Fibroblast of lung (primary cell): ENCODE measurements around the gene IFT122. TPM values are rescaled to one million over a fixed set of nuclear protein-coding genes. Genes with fewer than 3 reads are reported as not detected.

Experiments used
- DNase-seq, 2 donors: peaks; one replicate each; pipeline versions ENCODE4 v3.0.0 to v3.0.0-alpha.2; 2010; ENCODE audit warnings: low read depth in 2 of 2
- H2AFZ ChIP-seq: 2 replicates; pipeline ENCODE4 v1.5.1; 2012; ENCODE audit warnings: low read length, control low read depth, inconsistent platforms
- H3K27ac ChIP-seq: 2 replicates; pipeline ENCODE4 v1.5.1; 2011; ENCODE audit warnings: low read length, control low read depth; ENCODE audit not compliant: insufficient read depth
- H3K27me3 ChIP-seq: 2 replicates; pipeline ENCODE4 v1.5.1; 2011; ENCODE audit warnings: mild to moderate bottlenecking, low read length; ENCODE audit not compliant: control insufficient read depth, insufficient read depth
- H3K36me3 ChIP-seq: 2 replicates; pipeline ENCODE4 v1.5.1; 2011; ENCODE audit warnings: low read length; ENCODE audit not compliant: control insufficient read depth, insufficient read depth
- H3K4me1 ChIP-seq: 2 replicates; pipeline ENCODE4 v1.5.1; 2011; ENCODE audit warnings: low read length; ENCODE audit not compliant: control insufficient read depth, insufficient read depth; ENCODE audit errors: extremely low read depth
- H3K4me2 ChIP-seq: 2 replicates; pipeline ENCODE4 v1.5.1; 2011; ENCODE audit warnings: low read length, control low read depth; ENCODE audit not compliant: insufficient read depth; ENCODE audit errors: extremely low read depth
- H3K4me3 ChIP-seq, 4 experiments: fragments of 200-600 bp in 1 of 4; sonication (generic) in 1 of 4; replicated peaks in 1 of 4; 2 replicates each; pipeline ENCODE4 v1.5.1; 2011 to 2016; ENCODE audit warnings: low read length in 4 of 4, low read depth in 3 of 4, mild to moderate bottlenecking in 3 of 4, control low read depth in 2 of 4, inconsistent platforms in 1 of 4, mixed read lengths in 1 of 4; ENCODE audit not compliant: insufficient read depth in 1 of 4; ENCODE audit errors: control extremely low read depth in 1 of 4
- H3K79me2 ChIP-seq: 2 replicates; pipeline ENCODE4 v1.5.1; 2012; ENCODE audit warnings: mild to moderate bottlenecking, low read length, inconsistent platforms; ENCODE audit not compliant: control insufficient read depth, insufficient read depth
- H3K9ac ChIP-seq: 2 replicates; pipeline ENCODE4 v1.5.1; 2011; ENCODE audit warnings: mild to moderate bottlenecking, low read length, control low read depth; ENCODE audit not compliant: insufficient read depth
- H3K9me3 ChIP-seq: 2 replicates; pipeline ENCODE4 v1.5.1; 2012; ENCODE audit warnings: low read depth, low read length; ENCODE audit not compliant: control insufficient read depth, insufficient read depth
- H4K20me1 ChIP-seq: 2 replicates; pipeline ENCODE4 v1.5.1; 2011; ENCODE audit warnings: low read length; ENCODE audit not compliant: control insufficient read depth, insufficient read depth; ENCODE audit errors: extremely low read depth
- CTCF ChIP-seq, 2 donors: IDR thresholded peaks in 1 of 2; conservative IDR thresholded peaks in 1 of 2; 1 replicate in 1 of 2; 2 replicates in 1 of 2; pipeline ENCODE4 v1.5.1; 2011 to 2012; ENCODE audit warnings: low read length in 2 of 2, control low read depth in 1 of 2, inconsistent platforms in 1 of 2, low read depth in 1 of 2, mild to moderate bottlenecking in 1 of 2
- EZH2 ChIP-seq: IDR thresholded peaks from 2 replicates; pipeline ENCODE4 v1.5.1; 2012; ENCODE audit warnings: low read length, control low read depth, mild to moderate bottlenecking; ENCODE audit errors: missing control alignments
- polyA plus RNA-seq, 2 donors: library from polyadenylated mRNA; depleted of rRNA in 1 of 2; stranded (reverse) in 1 of 2; unstranded in 1 of 2; fragments of >200 nt; gene quantifications; 2 replicates each; pipeline ENCODE4 v1.2.1, GENCODE V29; 2011 to 2012; ENCODE audit warnings: missing spikeins in 1 of 2
- total RNA-seq: library from RNA; depleted of rRNA; stranded (reverse); fragments of >200 nt; gene quantifications from 2 replicates; pipeline ENCODE4 v1.2.1, GENCODE V29; 2014

Gene IFT122
- total and polyA plus RNA-seq, 2 donors (not counting 1 experiment from before 2014, with no cell fraction given), result 13.2 to 27.2 TPM

- H3K9ac ChIP-seq, result no peak overlapping the region
- no peak overlapping the region for H2AFZ ChIP-seq
- DNase-seq, result no peak
- no peaks in the 10 kb centered on the region for H3K27me3 ChIP-seq
- H3K27ac ChIP-seq, result peak overlapping the region; percentile 70
- H3K4me1 ChIP-seq, result peaks cover 46% of the 10 kb centered on the region
- H3K4me3 ChIP-seq, result peak overlapping the region; percentile 24 to 44 (median 30)
- no peaks in the 10 kb centered on the region for H3K9me3 ChIP-seq
- H3K36me3 ChIP-seq, result peaks cover 34% of the 10 kb centered on the region
- TF ChIP-seq CTCF (conservative IDR thresholded peaks at IDR 0.05 in 1 of 2, IDR thresholded peaks at IDR 0.05 in 1 of 2; ENCODE audit: low read depth in 1 of 2, low read length in 2 of 2), result no peak
- no peak for TF ChIP-seq EZH2
- H3K79me2 ChIP-seq, result peaks cover 9% of the 10 kb centered on the region
- no peaks in the 10 kb centered on the region for H4K20me1 ChIP-seq
- peak overlapping the region; percentile 66 for H3K4me2 ChIP-seq
Observed at GRCh38 chr3:129559565-129560079, 119.6 kb downstream of the IFT122 start.

GRCh38 chr3:129560269-129560787, 120.3 kb downstream of the IFT122 start:
- DNase-seq, result peak; percentile 23 to 86
- Histone ChIP-seq H3K79me2 (peaks cover 9% of the 10 kb centered on the region), H3K27me3 (no peaks in the 10 kb centered on the region), H3K36me3 (peaks cover 41% of the 10 kb centered on the region), H4K20me1 (no peaks in the 10 kb centered on the region), H3K4me1 (peaks cover 42% of the 10 kb centered on the region), H3K27ac (peak overlapping the region; percentile 70), H3K4me3 (peak overlapping the region; percentile 24 to 44 (median 34)), H2AFZ (no peak overlapping the region), H3K9me3 (no peaks in the 10 kb centered on the region), H3K9ac (peak overlapping the region; percentile 58), H3K4me2 (peak overlapping the region; percentile 81)
- TF ChIP-seq EZH2 (no peak), CTCF (conservative IDR thresholded peaks at IDR 0.05 in 1 of 2, IDR thresholded peaks at IDR 0.05 in 1 of 2; ENCODE audit: low read depth in 1 of 2, low read length in 2 of 2) (no peak)

- TF ChIP-seq EZH2, result no peak
- no peak for TF ChIP-seq CTCF (conservative IDR thresholded peaks at IDR 0.05 in 1 of 2, IDR thresholded peaks at IDR 0.05 in 1 of 2; ENCODE audit: low read depth in 1 of 2, low read length in 2 of 2)
- DNase-seq, result peak; percentile 74 to 93
- Histone ChIP-seq H3K4me1 (peaks cover 42% of the 10 kb centered on the region), H2AFZ (peak overlapping the region; percentile 31), H3K79me2 (peaks cover 9% of the 10 kb centered on the region), H3K9ac (peak overlapping the region; percentile 58), H3K27ac (peak overlapping the region; percentile 70), H3K36me3 (peaks cover 43% of the 10 kb centered on the region), H3K27me3 (no peaks in the 10 kb centered on the region), H3K9me3 (no peaks in the 10 kb centered on the region), H3K4me2 (peak overlapping the region; percentile 81), H4K20me1 (no peaks in the 10 kb centered on the region), H3K4me3 (peak overlapping the region; percentile 24 to 44 (median 34))
Observed at GRCh38 chr3:129560911-129561594, 121.0 kb downstream of the IFT122 start.
